Osteoblast (primary cell): ENCODE measurements around the gene RELN. TPM values are rescaled to one million over a fixed set of nuclear protein-coding genes. Genes with fewer than 3 reads are reported as not detected.

Source experiments
- DNase-seq: peaks from one replicate; pipeline ENCODE4 v3.0.0; 2011; ENCODE audit warnings: low spot score, mixed read lengths; ENCODE audit not compliant: insufficient read length; ENCODE audit errors: missing footprints
- H2AFZ ChIP-seq: 2 replicates; pipeline ENCODE4 v1.6.0; 2011; ENCODE audit warnings: mild to moderate bottlenecking, low read length
- H3K27ac ChIP-seq: 2 replicates; pipeline ENCODE4 v1.5.1; 2011; ENCODE audit warnings: mild to moderate bottlenecking, low read depth, low read length, moderate library complexity
- H3K27me3 ChIP-seq: 2 replicates; pipeline ENCODE4 v1.6.0; 2012; ENCODE audit warnings: mild to moderate bottlenecking, control low read depth, inconsistent platforms, low read length, moderate library complexity; ENCODE audit not compliant: insufficient read depth
- H3K36me3 ChIP-seq: 2 replicates; pipeline ENCODE4 v1.5.1; 2011; ENCODE audit warnings: mild to moderate bottlenecking, low read length, control low read depth, moderate library complexity; ENCODE audit not compliant: insufficient read depth
- H3K4me1 ChIP-seq: 2 replicates; pipeline ENCODE4 v1.5.1; 2011; ENCODE audit warnings: mild to moderate bottlenecking, low read length, control low read depth, moderate library complexity; ENCODE audit not compliant: insufficient read depth
- H3K4me2 ChIP-seq: 2 replicates; pipeline ENCODE4 v1.6.0; 2011; ENCODE audit warnings: mild to moderate bottlenecking, low read length; ENCODE audit not compliant: insufficient read depth
- H3K4me3 ChIP-seq: fragments of 200-600 bp; sonication (generic); 3 replicates; pipeline ENCODE4 v1.5.1; 2012; ENCODE audit warnings: mild to moderate bottlenecking, low read length, inconsistent platforms; ENCODE audit not compliant: insufficient read depth
- H3K79me2 ChIP-seq: 2 replicates; pipeline ENCODE4 v1.6.0; 2012; ENCODE audit warnings: mild to moderate bottlenecking, low read length, control low read depth, inconsistent platforms; ENCODE audit not compliant: insufficient read depth
- H3K9me3 ChIP-seq: 2 replicates; pipeline ENCODE4 v1.5.1; 2011; ENCODE audit warnings: low read depth, low read length, control low read depth
- H4K20me1 ChIP-seq: 2 replicates; pipeline ENCODE4 v1.6.0; 2012; ENCODE audit warnings: mild to moderate bottlenecking, low read length, control low read depth; ENCODE audit not compliant: insufficient read depth
- CTCF ChIP-seq: IDR thresholded peaks from 2 replicates; pipeline ENCODE4 v1.5.1; 2011; ENCODE audit warnings: mild to moderate bottlenecking, low read depth, low read length, moderate library complexity; ENCODE audit errors: extremely low read depth
- total RNA-seq: library from RNA; depleted of rRNA; stranded (reverse); fragments of >200 nt; gene quantifications from 2 replicates; pipeline ENCODE4 v1.2.3, GENCODE V29; 2012

RELN gene
- total RNA-seq, 1 donor = 0.36 TPM

DNA sequence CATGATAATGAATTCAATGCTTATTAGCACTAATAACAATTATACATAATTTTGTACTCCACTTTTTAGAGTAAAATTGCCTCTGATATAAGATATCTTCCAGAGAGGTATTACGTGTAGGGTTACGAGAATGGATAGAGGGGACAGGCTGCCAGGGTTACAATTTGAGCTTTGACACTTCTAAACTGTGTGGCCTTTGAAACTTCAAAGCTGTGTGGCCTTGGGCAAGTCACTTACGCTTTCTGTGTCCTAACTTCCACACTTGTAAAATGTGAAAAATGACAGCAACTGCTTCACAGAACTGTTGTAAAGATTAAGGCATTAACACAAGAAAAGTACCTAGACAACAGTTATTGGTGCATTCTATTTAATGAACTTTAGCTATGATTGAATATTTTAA is 283.9 kb downstream of the RELN start:
- Histone ChIP-seq H3K27me3 (no peaks in the 10 kb centered on the region), H3K4me1 (peaks cover 15% of the 10 kb centered on the region), H3K4me2 (no peak overlapping the region), H3K9me3 (no peaks in the 10 kb centered on the region), H2AFZ (no peak overlapping the region), H3K79me2 (no peaks in the 10 kb centered on the region), H3K36me3 (no peaks in the 10 kb centered on the region), H4K20me1 (no peaks in the 10 kb centered on the region), H3K4me3 (no peak overlapping the region), H3K27ac (no peak overlapping the region)
- TF ChIP-seq CTCF = no peak
- no peak for DNase-seq

DNA sequence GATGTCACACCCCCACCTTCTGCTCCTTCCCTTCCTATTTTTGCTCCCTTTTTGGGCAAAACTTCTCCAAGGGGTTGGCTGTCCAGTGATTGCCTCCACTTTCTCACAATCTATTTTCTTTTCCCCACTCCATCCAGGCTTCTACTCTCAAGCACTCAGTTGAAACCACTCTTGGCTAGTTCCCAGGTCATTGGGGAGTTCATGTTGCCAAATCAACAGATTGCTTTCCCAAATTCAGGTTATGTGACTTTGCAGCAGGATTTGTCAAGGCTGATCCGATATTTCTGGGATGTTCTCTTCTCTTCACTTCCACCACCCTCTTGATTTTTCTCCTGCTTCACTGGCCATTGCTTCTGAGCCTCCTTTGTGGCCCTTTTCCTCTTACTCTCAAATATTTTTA is 284.8 kb downstream of the RELN start:
- H3K4me1 ChIP-seq = peaks cover 12% of the 10 kb centered on the region
- no peaks in the 10 kb centered on the region for H3K79me2 ChIP-seq
- TF ChIP-seq CTCF = no peak
- no peak for DNase-seq
- H3K27me3 ChIP-seq = no peaks in the 10 kb centered on the region
- H3K9me3 ChIP-seq = no peaks in the 10 kb centered on the region
- no peak overlapping the region for H3K4me3 ChIP-seq
- no peak overlapping the region for H2AFZ ChIP-seq
- H3K27ac ChIP-seq = no peak overlapping the region
- no peak overlapping the region for H3K4me2 ChIP-seq
- no peaks in the 10 kb centered on the region for H4K20me1 ChIP-seq
- no peaks in the 10 kb centered on the region for H3K36me3 ChIP-seq

- no peak for DNase-seq
- Histone ChIP-seq H3K79me2 (no peaks in the 10 kb centered on the region), H3K4me2 (peak overlapping the region; percentile 3), H3K4me1 (peaks cover 12% of the 10 kb centered on the region), H3K9me3 (no peaks in the 10 kb centered on the region), H2AFZ (no peak overlapping the region), H4K20me1 (no peaks in the 10 kb centered on the region), H3K27me3 (no peaks in the 10 kb centered on the region), H3K27ac (no peak overlapping the region), H3K36me3 (no peaks in the 10 kb centered on the region), H3K4me3 (no peak overlapping the region)
- no peak for TF ChIP-seq CTCF
These were observed 286.5 kb downstream of the RELN start for GRCh38 chr7:103702982-103703381.

GRCh38 chr7:103702454-103702853 is 287.0 kb downstream of the RELN start:
- no peaks in the 10 kb centered on the region for H3K36me3 ChIP-seq
- no peaks in the 10 kb centered on the region for H3K27me3 ChIP-seq
- peak overlapping the region; percentile 3 for H3K4me2 ChIP-seq
- no peak for DNase-seq
- no peaks in the 10 kb centered on the region for H4K20me1 ChIP-seq
- no peaks in the 10 kb centered on the region for H3K9me3 ChIP-seq
- TF ChIP-seq CTCF = no peak
- H3K27ac ChIP-seq = no peak overlapping the region
- H3K4me3 ChIP-seq = no peak overlapping the region
- H3K4me1 ChIP-seq = peaks cover 12% of the 10 kb centered on the region
- H3K79me2 ChIP-seq = no peaks in the 10 kb centered on the region
- H2AFZ ChIP-seq = no peak overlapping the region
